HEK293T (cell line): ENCODE data around the gene NFIC.

Source experiments
- L3MBTL2 ChIP-seq: fragments of 450-650 bp; conservative IDR thresholded peaks from 2 replicates; pipeline ENCODE4 v1.6.1; 2016; ENCODE audit warnings: mild to moderate bottlenecking
- SP1 ChIP-seq: fragments of 450-650 bp; IDR thresholded peaks from 2 replicates; pipeline ENCODE4 v1.6.1; 2017
- SUZ12 ChIP-seq: fragments of 450-650 bp; IDR thresholded peaks from 2 replicates; pipeline ENCODE4 v1.6.1; 2016; ENCODE audit warnings: mild to moderate bottlenecking

DNA sequence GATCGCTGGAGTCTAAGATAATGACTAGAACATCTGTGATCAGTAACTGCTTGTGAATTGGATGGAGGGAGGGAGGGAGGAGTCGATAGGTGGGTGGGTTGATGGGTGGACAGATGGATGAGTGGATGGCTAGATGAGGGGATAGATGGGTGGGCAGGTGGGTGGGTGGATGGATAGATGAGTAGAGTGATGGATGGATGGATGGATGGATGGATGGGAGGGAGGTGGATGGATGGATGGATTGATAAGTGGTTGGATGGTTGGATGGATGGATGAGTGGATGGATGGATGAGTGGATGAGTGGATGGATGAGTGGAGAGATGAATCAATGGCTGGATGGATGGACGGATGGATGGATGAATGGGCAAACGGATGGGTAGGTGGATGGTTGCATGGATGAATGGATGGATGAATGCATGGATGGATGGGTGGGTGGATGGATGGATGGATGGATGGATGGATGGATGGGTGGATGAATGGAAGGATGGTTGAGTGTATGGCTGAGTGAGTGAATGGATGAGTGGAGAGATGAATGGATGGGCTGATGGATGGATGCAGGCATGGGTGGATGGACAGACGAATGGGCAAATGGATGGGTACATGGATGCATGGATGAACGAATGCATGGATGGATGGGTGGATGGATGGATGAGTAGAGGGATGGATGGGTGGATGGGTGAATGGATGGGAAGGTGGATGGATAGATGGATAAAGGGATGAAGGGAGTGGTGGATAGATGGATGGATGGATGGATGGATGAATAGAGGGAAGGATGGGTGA is 44.0 kb upstream of the NFIC start:
- TF ChIP-seq L3MBTL2 (no peak), SP1 (no peak), SUZ12 (no peak)
